Thymus (tissue), 11 donors: ENCODE data around the gene CCR7. TPM values are rescaled to one million over a fixed set of nuclear protein-coding genes. Genes with fewer than 3 reads are reported as not detected.
"Not testable (repeated sequence)": the region's sequence is repeated elsewhere in the genome, so short reads cannot be mapped to it uniquely, and the experiment has no call there.

Source experiments
- DNase-seq, 9 donors: peaks; one replicate each; pipeline ENCODE4 v3.0.0-alpha.2; 2013; ENCODE audit warnings: low spot score in 9 of 9, low read depth in 6 of 9, missing footprints in 1 of 9
- H3K27ac ChIP-seq, 2 donors: one replicate each; pipeline ENCODE4 v1.5.1; 2013; ENCODE audit warnings: control low read depth in 1 of 2, low read depth in 1 of 2, low read length in 1 of 2, mild to moderate bottlenecking in 1 of 2, moderate library complexity in 1 of 2
- H3K27me3 ChIP-seq, 2 donors: one replicate each; pipeline ENCODE4 v1.5.1; 2013; ENCODE audit warnings: low read length in 1 of 2; ENCODE audit not compliant: control insufficient read depth in 2 of 2, insufficient read depth in 1 of 2
- H3K36me3 ChIP-seq, 2 donors: one replicate each; pipeline ENCODE4 v1.5.1; 2013; ENCODE audit warnings: low read length in 1 of 2, mild to moderate bottlenecking in 1 of 2, moderate library complexity in 1 of 2; ENCODE audit not compliant: control insufficient read depth in 2 of 2, insufficient read depth in 2 of 2
- H3K4me1 ChIP-seq, 2 donors: one replicate each; pipeline ENCODE4 v1.5.1; 2013; ENCODE audit warnings: low read length in 2 of 2; ENCODE audit not compliant: control insufficient read depth in 2 of 2, insufficient read depth in 2 of 2
- H3K4me3 ChIP-seq, 2 donors: one replicate each; pipeline ENCODE4 v1.5.1; 2013; ENCODE audit warnings: low read length in 2 of 2, control low read depth in 1 of 2, mild to moderate bottlenecking in 1 of 2
- H3K9me3 ChIP-seq, 2 donors: one replicate each; pipeline ENCODE4 v1.5.1; 2013; ENCODE audit warnings: low read length in 1 of 2, mild to moderate bottlenecking in 1 of 2; ENCODE audit not compliant: control insufficient read depth in 2 of 2, insufficient read depth in 1 of 2
- WGBS: extraction: QIAGEN DNeasy Blood & Tissue Kit; methylation state at CpG from one replicate; pipeline ENCODE4 v1.1.7; 2013; 5-methylcytosine and 5-hydroxymethylcytosine counted together
- polyA plus RNA-seq: library from polyadenylated mRNA; stranded (reverse); fragments of 200-250 nt; gene quantifications from one replicate; pipeline ENCODE4 v1.2.3, GENCODE V29; 2013
- total RNA-seq: library from RNA; stranded (reverse); fragments of 120-200 nt; gene quantifications from one replicate; pipeline ENCODE4 v1.2.4, GENCODE V29; 2013
- donor health status: healthy.

The CCR7 gene
- total and polyA plus RNA-seq, 2 donors = 60.3 to 102 TPM

GRCh38 chr17:40580140-40580539 is 14.9 kb upstream of the CCR7 start:
- no peak overlapping the region for H3K4me3 ChIP-seq
- H3K36me3 ChIP-seq = no peaks in the 10 kb centered on the region
- peaks cover 0 to 3% of the 10 kb centered on the region in 2 donors for H3K9me3 ChIP-seq
- no peak overlapping the region for H3K27ac ChIP-seq
- H3K4me1 ChIP-seq = peaks cover 13 to 32% of the 10 kb centered on the region in 2 donors
- no peak for DNase-seq
- H3K27me3 ChIP-seq = no peaks in the 10 kb centered on the region

GRCh38 chr17:40579471-40579870 is 14.2 kb upstream of the CCR7 start:
- H3K36me3 ChIP-seq = no peaks in the 10 kb centered on the region
- peaks cover 13 to 32% of the 10 kb centered on the region in 2 donors for H3K4me1 ChIP-seq
- no peak overlapping the region for H3K4me3 ChIP-seq
- WGBS = 97% methylated on average over 3 of the region's 3 CpGs
- peaks cover 0 to 3% of the 10 kb centered on the region in 2 donors for H3K9me3 ChIP-seq
- H3K27ac ChIP-seq = no peak overlapping the region
- DNase-seq = no peak
- no peaks in the 10 kb centered on the region for H3K27me3 ChIP-seq

GRCh38 chr17:40577611-40578065 is 12.4 kb upstream of the CCR7 start:
- H3K27ac ChIP-seq = peak overlapping the region; percentile 27 to 50

GRCh38 chr17:40576113-40576740 is 11.0 kb upstream of the CCR7 start:
- no peaks in the 10 kb centered on the region for H3K36me3 ChIP-seq
- no peak overlapping the region for H3K27ac ChIP-seq
- H3K9me3 ChIP-seq = no peaks in the 10 kb centered on the region
- no peak for DNase-seq
- no peaks in the 10 kb centered on the region for H3K27me3 ChIP-seq
- 48% methylated on average over 5 of the region's 5 CpGs for WGBS
- peaks cover 0 to 15% of the 10 kb centered on the region in 2 donors for H3K4me1 ChIP-seq
- H3K4me3 ChIP-seq = no peak overlapping the region

More at GRCh38 chr17:40577611-40578065, 12.4 kb upstream of the CCR7 start:
- Histone ChIP-seq H3K9me3 (peaks cover 0 to under 1% of the 10 kb centered on the region in 2 donors), H3K4me3 (no peak overlapping the region), H3K4me1 (peaks cover 10 to 29% of the 10 kb centered on the region in 2 donors), H3K27me3 (no peaks in the 10 kb centered on the region), H3K36me3 (no peaks in the 10 kb centered on the region)
- no peak for DNase-seq
- 90% methylated on average over 5 of the region's 5 CpGs for WGBS

- DNase-seq = no peak
Measured at GRCh38 chr17:40574292-40574691, 9.0 kb upstream of the CCR7 start.

GRCh38 chr17:40572245-40572993 is 7.1 kb upstream of the CCR7 start:
- H3K36me3 ChIP-seq, H3K9me3 ChIP-seq, H3K27me3 ChIP-seq, H3K27ac ChIP-seq, H3K4me1 ChIP-seq, DNase-seq, H3K4me3 ChIP-seq: not testable (repeated sequence)
- 82% methylated on average over 3 of the region's 3 CpGs for WGBS

More at GRCh38 chr17:40574292-40574691, 9.0 kb upstream of the CCR7 start:
- Histone ChIP-seq H3K27me3 (no peaks in the 10 kb centered on the region), H3K4me1 (peaks cover 0 to 9% of the 10 kb centered on the region in 2 donors), H3K27ac (no peak overlapping the region), H3K4me3 (no peak overlapping the region), H3K9me3 (no peaks in the 10 kb centered on the region), H3K36me3 (no peaks in the 10 kb centered on the region)

DNA sequence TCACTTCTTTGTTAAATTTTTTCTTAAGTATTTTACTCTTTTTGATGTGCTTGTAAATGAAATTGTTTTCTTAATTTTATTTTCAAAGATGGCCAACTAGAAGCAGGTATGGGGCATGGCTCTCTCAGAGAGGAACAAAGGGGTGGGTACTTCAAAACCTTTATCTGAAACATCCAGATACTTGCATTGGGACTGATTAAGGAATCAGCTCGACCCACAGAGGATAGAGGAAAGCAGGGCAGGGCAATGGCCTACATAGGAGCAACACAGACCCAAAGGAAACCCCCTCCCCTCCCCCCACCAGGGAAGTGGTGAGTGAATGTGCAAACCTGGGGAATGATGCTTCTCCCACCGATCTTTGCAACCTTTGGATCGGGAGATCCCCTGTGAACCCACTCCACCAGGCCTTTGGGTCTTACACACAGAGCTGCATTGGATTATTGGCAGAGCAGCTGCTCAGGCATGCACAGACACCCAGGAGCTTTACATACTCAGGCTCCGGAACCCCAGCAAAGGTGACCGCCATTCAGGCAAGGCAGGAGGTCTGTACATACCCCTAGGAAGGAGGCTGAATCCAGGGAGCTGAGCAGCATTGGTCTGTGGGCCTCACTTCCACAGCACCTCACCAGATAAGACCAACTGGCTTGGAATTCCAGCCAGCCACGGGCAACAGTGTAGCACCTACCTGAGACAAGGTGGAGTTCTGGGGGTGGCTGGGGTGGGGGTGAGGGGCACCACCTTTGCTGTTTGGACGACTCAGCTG is 3.0 kb upstream of the CCR7 start:
- DNase-seq = no peak
- peaks cover 12 to 27% of the 10 kb centered on the region in 2 donors for H3K4me1 ChIP-seq
- 85% methylated on average over 7 of the region's 7 CpGs for WGBS
- no peak overlapping the region for H3K27ac ChIP-seq
- H3K4me3 ChIP-seq = no peak overlapping the region
- H3K27me3 ChIP-seq = no peaks in the 10 kb centered on the region
- no peaks in the 10 kb centered on the region for H3K36me3 ChIP-seq
- H3K9me3 ChIP-seq = no peaks in the 10 kb centered on the region

GRCh38 chr17:40567377-40567776 is 2.1 kb upstream of the CCR7 start:
- Histone ChIP-seq H3K36me3 (no peaks in the 10 kb centered on the region), H3K4me3 (no peak overlapping the region), H3K4me1 (peaks cover 12 to 33% of the 10 kb centered on the region in 2 donors), H3K9me3 (no peaks in the 10 kb centered on the region), H3K27ac (no peak overlapping the region), H3K27me3 (no peaks in the 10 kb centered on the region)
- 99% methylated on average over 2 of the region's 2 CpGs for WGBS
- DNase-seq = no peak
